Stomach (tissue), 4 donors: ENCODE data around the gene JAG2.

Source experiments
- POLR2A ChIP-seq, 4 donors: fragments of 450-650 bp; IDR thresholded peaks; one replicate each; pipeline ENCODE4 v1.6.1; 2016; ENCODE audit warnings: antibody characterized with exemption in 4 of 4, control low read depth in 2 of 4, mild to moderate bottlenecking in 1 of 4, moderate library complexity in 1 of 4
- TF ChIP-seq, protein P1 (sequence below), 7 experiments: fragments of 450-650 bp in 4 of 7; fragments of 200-600 bp in 3 of 7; sonication (generic) in 3 of 7; IDR thresholded peaks; one replicate each; pipeline ENCODE4 v1.5.1; 2016 to 2019; ENCODE audit warnings: antibody characterized with exemption in 7 of 7, control low read depth in 2 of 7, mild to moderate bottlenecking in 1 of 7

DNA sequence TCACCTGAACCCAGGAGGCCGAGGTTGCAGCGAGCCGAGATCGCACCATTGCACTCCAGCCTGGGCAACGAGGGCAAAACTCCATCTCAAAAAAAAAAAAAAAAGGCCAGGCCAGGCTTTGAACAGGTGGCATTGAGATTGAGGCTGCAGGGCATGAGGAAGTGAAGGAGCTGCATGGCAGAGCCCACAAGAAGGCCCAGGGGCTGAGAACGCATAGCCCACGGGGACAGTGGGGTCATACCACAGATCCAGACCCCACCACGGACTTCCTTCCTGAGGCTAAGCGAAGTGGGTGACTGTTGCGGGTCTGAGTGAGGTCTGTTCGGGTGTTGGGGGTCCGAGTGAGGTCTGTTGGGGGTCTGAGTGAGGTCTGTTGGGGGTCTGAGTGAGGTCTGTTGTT, 7.8 kb downstream of the JAG2 start:
- TF ChIP-seq, protein P1, sequence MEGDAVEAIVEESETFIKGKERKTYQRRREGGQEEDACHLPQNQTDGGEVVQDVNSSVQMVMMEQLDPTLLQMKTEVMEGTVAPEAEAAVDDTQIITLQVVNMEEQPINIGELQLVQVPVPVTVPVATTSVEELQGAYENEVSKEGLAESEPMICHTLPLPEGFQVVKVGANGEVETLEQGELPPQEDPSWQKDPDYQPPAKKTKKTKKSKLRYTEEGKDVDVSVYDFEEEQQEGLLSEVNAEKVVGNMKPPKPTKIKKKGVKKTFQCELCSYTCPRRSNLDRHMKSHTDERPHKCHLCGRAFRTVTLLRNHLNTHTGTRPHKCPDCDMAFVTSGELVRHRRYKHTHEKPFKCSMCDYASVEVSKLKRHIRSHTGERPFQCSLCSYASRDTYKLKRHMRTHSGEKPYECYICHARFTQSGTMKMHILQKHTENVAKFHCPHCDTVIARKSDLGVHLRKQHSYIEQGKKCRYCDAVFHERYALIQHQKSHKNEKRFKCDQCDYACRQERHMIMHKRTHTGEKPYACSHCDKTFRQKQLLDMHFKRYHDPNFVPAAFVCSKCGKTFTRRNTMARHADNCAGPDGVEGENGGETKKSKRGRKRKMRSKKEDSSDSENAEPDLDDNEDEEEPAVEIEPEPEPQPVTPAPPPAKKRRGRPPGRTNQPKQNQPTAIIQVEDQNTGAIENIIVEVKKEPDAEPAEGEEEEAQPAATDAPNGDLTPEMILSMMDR (IDR thresholded peaks at IDR 0.05): no peak
- TF ChIP-seq POLR2A (IDR thresholded peaks at IDR 0.05): no peak
